Neuronal stem cell (in vitro differentiated cells): ENCODE results near the gene GABRG3.

Experiments used
- DNase-seq: peaks from one replicate; pipeline ENCODE4 v3.0.0-alpha.2; 2013; ENCODE audit warnings: low spot score
- H2AFZ ChIP-seq: one replicate; pipeline ENCODE4 v1.6.1; 2013; ENCODE audit warnings: mild to moderate bottlenecking, low read length, inconsistent platforms
- H2AK5ac ChIP-seq: 2 replicates; pipeline ENCODE4 v1.6.1; 2013; ENCODE audit warnings: low read depth, mild to moderate bottlenecking, inconsistent platforms, low read length, moderate library complexity, mixed read lengths
- H2BK120ac ChIP-seq: 2 replicates; pipeline ENCODE4 v1.6.1; 2013; ENCODE audit warnings: low read depth, mild to moderate bottlenecking, inconsistent platforms, low read length, moderate library complexity, mixed read lengths
- H2BK12ac ChIP-seq: one replicate; pipeline ENCODE4 v1.6.1; 2013; ENCODE audit warnings: low read length, inconsistent platforms
- H2BK15ac ChIP-seq: 2 replicates; pipeline ENCODE4 v1.6.1; 2013; ENCODE audit warnings: mild to moderate bottlenecking, low read length, inconsistent platforms, mixed read lengths
- H2BK5ac ChIP-seq: one replicate; pipeline ENCODE4 v1.6.1; 2013; ENCODE audit warnings: inconsistent platforms, mild to moderate bottlenecking, low read length, moderate library complexity
- H3K14ac ChIP-seq: one replicate; pipeline ENCODE4 v1.6.1; 2013; ENCODE audit warnings: low read length, inconsistent platforms
- H3K18ac ChIP-seq: 2 replicates; pipeline ENCODE4 v1.6.1; 2013; ENCODE audit warnings: low read length, inconsistent platforms
- H3K23ac ChIP-seq: 2 replicates; pipeline ENCODE4 v1.6.1; 2013; ENCODE audit warnings: low read depth, mild to moderate bottlenecking, mixed read lengths, low read length, inconsistent platforms; ENCODE audit not compliant: poor library complexity
- H3K27ac ChIP-seq: replicated peaks from 3 replicates; pipeline ENCODE4 v1.5.1; 2013; ENCODE audit warnings: low read length, inconsistent platforms
- H3K27me3 ChIP-seq, 3 experiments: 2 replicates each; pipeline ENCODE4 v1.6.1; 2013; ENCODE audit warnings: low read length in 3 of 3, mild to moderate bottlenecking in 2 of 3, inconsistent platforms in 1 of 3, low read depth in 1 of 3, mixed read lengths in 1 of 3, moderate library complexity in 1 of 3; ENCODE audit not compliant: control insufficient read depth in 3 of 3, insufficient read depth in 3 of 3
- H3K36me3 ChIP-seq, 2 donors: replicated peaks in 1 of 2; 2 replicates each; pipeline ENCODE4 v1.6.1; 2013; ENCODE audit warnings: low read length in 2 of 2; ENCODE audit not compliant: control insufficient read depth in 2 of 2, insufficient read depth in 2 of 2
- H3K4ac ChIP-seq: 2 replicates; pipeline ENCODE4 v1.6.1; 2013; ENCODE audit warnings: inconsistent platforms, mild to moderate bottlenecking, low read length, moderate library complexity
- H3K4me1 ChIP-seq, 2 donors: 1 replicate in 1 of 2; 2 replicates in 1 of 2; pipeline ENCODE4 v1.6.1; 2013; ENCODE audit warnings: low read length in 2 of 2, low read depth in 1 of 2; ENCODE audit not compliant: control insufficient read depth in 2 of 2, insufficient read depth in 1 of 2
- H3K4me2 ChIP-seq: one replicate; pipeline ENCODE4 v1.6.1; 2013; ENCODE audit warnings: mild to moderate bottlenecking, low read length, inconsistent platforms; ENCODE audit not compliant: insufficient read depth, poor library complexity, severe bottlenecking
- H3K4me3 ChIP-seq, 2 donors: 2 replicates each; pipeline ENCODE4 v1.5.1; 2013; ENCODE audit warnings: low read length in 2 of 2, mild to moderate bottlenecking in 2 of 2, inconsistent platforms in 1 of 2, moderate library complexity in 1 of 2
- H3K79me1 ChIP-seq: one replicate; pipeline ENCODE4 v1.6.1; 2013; ENCODE audit warnings: low read depth, mild to moderate bottlenecking, inconsistent platforms, low read length, moderate library complexity
- H3K9ac ChIP-seq: one replicate; pipeline ENCODE4 v1.6.1; 2013; ENCODE audit warnings: mild to moderate bottlenecking, low read depth, low read length, inconsistent platforms; ENCODE audit not compliant: poor library complexity
- H3K9me3 ChIP-seq, 2 donors: replicated peaks in 1 of 2; 2 replicates each; pipeline versions ENCODE3 to v1.6.1; 2013; ENCODE audit warnings: low read length in 2 of 2, mild to moderate bottlenecking in 2 of 2, inconsistent platforms in 1 of 2, low read depth in 1 of 2, mixed read lengths in 1 of 2, moderate library complexity in 1 of 2; ENCODE audit not compliant: control insufficient read depth in 2 of 2, insufficient read depth in 1 of 2
- H4K8ac ChIP-seq: one replicate; pipeline ENCODE4 v1.6.1; 2013; ENCODE audit warnings: low read depth, mild to moderate bottlenecking, inconsistent platforms, low read length, moderate library complexity
- H4K91ac ChIP-seq: one replicate; pipeline ENCODE4 v1.6.1; 2013; ENCODE audit warnings: low read length, low read depth, mild to moderate bottlenecking, inconsistent platforms; ENCODE audit not compliant: poor library complexity
- WGBS, 2 donors: extraction: QIAGEN DNeasy Blood & Tissue Kit; methylation state at CpG; one replicate each; pipeline ENCODE4 v1.1.7; 2013; ENCODE audit warnings: missing lambda C conversion rate in 2 of 2, mixed read lengths in 1 of 2; ENCODE audit not compliant: insufficient read length in 2 of 2, insufficient replicate concordance in 1 of 2; ENCODE audit errors: extremely low coverage in 2 of 2; 5-methylcytosine and 5-hydroxymethylcytosine counted together

GABRG3 gene

DNA sequence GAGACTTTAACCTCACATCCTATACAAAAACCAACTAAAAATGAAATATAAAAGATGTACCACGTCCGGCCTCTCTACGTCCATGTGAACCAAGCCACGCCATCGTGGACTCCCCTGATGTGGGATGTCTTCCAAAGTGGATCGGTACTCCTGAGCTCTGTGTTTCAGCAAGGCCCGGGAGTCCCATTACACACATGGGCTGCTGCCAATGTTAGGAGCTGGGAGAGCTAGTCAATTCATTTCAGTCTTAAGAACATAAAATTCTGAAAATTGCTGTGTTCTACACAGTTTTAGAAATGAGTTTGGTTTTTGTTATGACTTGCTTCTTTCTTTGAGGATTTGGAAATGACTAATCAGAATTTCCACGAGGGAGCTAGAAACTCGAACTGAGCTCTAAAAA lies 131.0 kb downstream of the GABRG3 start:
- Histone ChIP-seq H2AK5ac (no peak overlapping the region), H2BK120ac (no peak overlapping the region), H3K14ac (no peak overlapping the region), H3K27ac (no peak overlapping the region), H3K9me3 (no peaks in the 10 kb centered on the region), H2AFZ (no peak overlapping the region), H3K23ac (no peak overlapping the region), H3K4me1 (no peaks in the 10 kb centered on the region), H4K91ac (no peak overlapping the region), H3K4me3 (no peak overlapping the region), H2BK15ac (no peak overlapping the region), H3K79me1 (no peaks in the 10 kb centered on the region), H2BK5ac (no peak overlapping the region), H3K27me3 (no peaks in the 10 kb centered on the region), H3K9ac (no peak overlapping the region), H3K18ac (no peak overlapping the region), H3K36me3 (no peaks in the 10 kb centered on the region), H2BK12ac (no peak overlapping the region), H4K8ac (no peak overlapping the region), H3K4me2 (no peak overlapping the region), H3K4ac (no peak overlapping the region)
- DNase-seq, result no peak
- WGBS, 2 donors, result no CpG with 5 or more reads among the region's 9 CpGs

DNA sequence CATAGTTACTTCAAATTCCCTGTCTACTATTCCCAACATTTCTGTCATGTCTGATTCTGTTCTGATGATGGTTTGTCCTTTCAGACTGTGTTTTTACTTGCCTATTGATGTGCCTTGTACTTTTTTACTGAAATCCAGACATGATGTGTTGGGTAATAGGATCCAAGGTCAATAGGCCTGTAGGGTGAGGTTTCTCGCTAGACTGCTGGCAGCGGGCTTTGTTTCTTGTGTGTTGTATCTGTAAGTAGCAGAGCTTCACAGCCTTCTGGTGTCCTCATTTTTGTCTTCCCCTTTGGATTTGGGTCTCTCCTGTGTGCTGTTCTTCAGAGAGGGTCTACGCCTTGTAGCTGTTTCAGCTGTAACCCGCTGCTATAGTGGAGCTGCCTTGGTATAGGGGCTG lies 140.3 kb downstream of the GABRG3 start:
- H3K36me3 ChIP-seq, result no peaks in the 10 kb centered on the region
- peaks cover 0 to 2% of the 10 kb centered on the region in 2 donors for H3K4me1 ChIP-seq
- H3K27ac ChIP-seq, result no peak overlapping the region
- no peak overlapping the region for H2BK120ac ChIP-seq
- H4K8ac ChIP-seq, result no peak overlapping the region
- no peak overlapping the region for H2AFZ ChIP-seq
- H3K4me3 ChIP-seq, result no peak overlapping the region
- no peak overlapping the region for H3K9ac ChIP-seq
- no peak overlapping the region for H3K23ac ChIP-seq
- no peak overlapping the region for H3K4me2 ChIP-seq
- H4K91ac ChIP-seq, result no peak overlapping the region
- DNase-seq, result no peak
- H3K79me1 ChIP-seq, result no peaks in the 10 kb centered on the region
- no peaks in the 10 kb centered on the region for H3K27me3 ChIP-seq
- no CpG with 5 or more reads among the region's 4 CpGs for WGBS, 2 donors
- H2BK5ac ChIP-seq, result no peak overlapping the region
- no peak overlapping the region for H2AK5ac ChIP-seq
- no peaks in the 10 kb centered on the region for H3K9me3 ChIP-seq
- H3K4ac ChIP-seq, result no peak overlapping the region
- no peak overlapping the region for H2BK12ac ChIP-seq
- no peak overlapping the region for H3K14ac ChIP-seq
- H3K18ac ChIP-seq, result no peak overlapping the region
- no peak overlapping the region for H2BK15ac ChIP-seq

DNA sequence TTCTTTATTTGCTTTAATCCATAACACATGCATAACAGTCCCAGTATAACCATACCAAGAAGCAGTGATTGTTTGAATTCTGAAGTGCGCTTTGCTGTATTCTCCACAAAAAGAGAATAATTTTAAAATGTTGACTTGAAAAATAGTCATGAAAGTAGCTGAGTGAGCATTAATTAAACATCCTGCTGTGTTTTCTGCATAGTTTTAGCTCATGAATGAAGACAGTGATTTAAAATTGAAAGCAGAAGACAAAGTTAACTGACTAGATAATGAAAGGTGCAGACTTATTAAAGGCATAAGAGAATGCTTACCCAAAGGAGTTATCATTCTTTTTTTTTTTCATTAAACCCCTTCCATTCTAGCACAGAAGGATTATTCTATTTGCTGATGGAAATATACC lies 143.5 kb downstream of the GABRG3 start:
- DNase-seq, result no peak
- Histone ChIP-seq H3K27me3 (no peaks in the 10 kb centered on the region), H3K79me1 (no peaks in the 10 kb centered on the region), H3K27ac (no peak overlapping the region), H2BK12ac (no peak overlapping the region), H3K4ac (no peak overlapping the region), H2AFZ (no peak overlapping the region), H3K14ac (no peak overlapping the region), H3K36me3 (no peaks in the 10 kb centered on the region), H3K4me3 (no peak overlapping the region), H3K23ac (no peak overlapping the region), H4K8ac (no peak overlapping the region), H4K91ac (no peak overlapping the region), H2AK5ac (no peak overlapping the region), H3K4me2 (no peak overlapping the region), H3K18ac (no peak overlapping the region), H2BK120ac (no peak overlapping the region), H3K9ac (no peak overlapping the region), H2BK15ac (no peak overlapping the region), H3K4me1 (peaks cover 0 to 2% of the 10 kb centered on the region in 2 donors), H2BK5ac (no peak overlapping the region), H3K9me3 (no peaks in the 10 kb centered on the region)
- WGBS, 2 donors, result no CpG with 5 or more reads among the region's 1 CpG

DNA sequence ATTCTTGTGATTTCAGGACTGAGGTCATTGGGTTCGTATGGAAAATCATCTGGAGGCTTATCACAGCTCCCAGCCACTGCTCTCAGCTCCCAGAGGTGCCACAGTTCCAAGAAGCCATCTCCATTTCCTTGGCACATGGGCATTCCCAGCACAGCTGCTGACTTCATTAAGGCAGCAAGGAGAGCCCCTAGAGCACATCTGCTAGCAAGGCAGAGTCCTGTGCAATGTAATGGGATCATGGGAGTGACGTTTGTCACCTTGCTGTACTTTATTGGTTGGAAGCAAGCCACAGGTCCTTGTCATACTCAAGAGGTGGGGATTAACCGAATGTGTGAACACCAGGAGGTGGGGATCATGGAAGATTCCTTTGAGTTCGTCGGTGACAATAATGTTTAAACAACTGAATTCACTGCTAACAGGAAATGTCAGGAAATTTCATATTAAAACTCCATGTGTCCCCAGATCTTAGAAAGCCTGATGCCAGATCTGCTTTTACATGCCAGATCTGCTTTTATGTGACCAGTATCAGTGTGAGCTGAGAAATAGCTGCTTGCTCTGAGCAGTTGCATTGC lies 148.8 kb downstream of the GABRG3 start:
- H2BK12ac ChIP-seq, result no peak overlapping the region
- H3K79me1 ChIP-seq, result no peaks in the 10 kb centered on the region
- H2BK5ac ChIP-seq, result no peak overlapping the region
- no peak overlapping the region for H2BK120ac ChIP-seq
- no peak overlapping the region for H3K4ac ChIP-seq
- no peaks in the 10 kb centered on the region for H3K36me3 ChIP-seq
- no CpG with 5 or more reads among the region's 5 CpGs for WGBS, 2 donors
- H3K14ac ChIP-seq, result no peak overlapping the region
- H3K4me3 ChIP-seq, result no peak overlapping the region
- no peak overlapping the region for H3K23ac ChIP-seq
- H3K4me1 ChIP-seq, result peaks cover 0 to 4% of the 10 kb centered on the region in 2 donors
- H3K27me3 ChIP-seq, result no peaks in the 10 kb centered on the region
- no peak for DNase-seq
- no peaks in the 10 kb centered on the region for H3K9me3 ChIP-seq
- H4K91ac ChIP-seq, result no peak overlapping the region
- no peak overlapping the region for H4K8ac ChIP-seq
- H3K27ac ChIP-seq, result no peak overlapping the region
- H2AK5ac ChIP-seq, result no peak overlapping the region
- no peak overlapping the region for H2BK15ac ChIP-seq
- H3K18ac ChIP-seq, result no peak overlapping the region
- H2AFZ ChIP-seq, result no peak overlapping the region
- H3K9ac ChIP-seq, result no peak overlapping the region
- H3K4me2 ChIP-seq, result no peak overlapping the region
